ENCODE results near the gene CYP4F22.
"Not testable (repeated sequence)": the region's sequence is repeated elsewhere in the genome, so short reads cannot be mapped to it uniquely, and the experiment has no call there.

DNA sequence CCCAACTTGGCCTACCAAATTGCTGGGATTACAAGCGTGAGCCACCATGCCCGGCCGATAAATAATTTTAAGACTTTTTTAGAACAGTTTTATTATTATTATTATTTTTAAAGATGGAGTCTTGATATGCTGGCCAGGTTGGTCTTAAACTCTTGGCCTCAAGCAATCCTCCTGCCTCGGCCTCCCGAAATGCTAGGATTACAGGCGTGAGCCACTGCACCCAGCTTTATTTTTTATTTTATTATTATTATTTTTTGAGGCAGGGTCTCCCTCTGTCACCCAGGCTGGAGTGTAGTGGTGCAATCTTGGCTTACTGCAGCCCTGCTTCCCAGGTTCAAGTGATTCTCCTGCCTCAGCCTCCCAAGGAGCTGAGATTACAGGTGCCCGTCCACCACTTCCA, 27.3 kb upstream of the CYP4F22 start:
- TF ChIP-seq GATAD2A (IDR thresholded peaks at IDR 0.05); ZNF347 (CRISPR knock-in tag; IDR thresholded peaks at IDR 0.05; ENCODE audit: low read depth); BMI1 (IDR thresholded peaks at IDR 0.05; ENCODE audit: low read length): not testable (repeated sequence)
- TF ChIP-seq, protein P1, sequence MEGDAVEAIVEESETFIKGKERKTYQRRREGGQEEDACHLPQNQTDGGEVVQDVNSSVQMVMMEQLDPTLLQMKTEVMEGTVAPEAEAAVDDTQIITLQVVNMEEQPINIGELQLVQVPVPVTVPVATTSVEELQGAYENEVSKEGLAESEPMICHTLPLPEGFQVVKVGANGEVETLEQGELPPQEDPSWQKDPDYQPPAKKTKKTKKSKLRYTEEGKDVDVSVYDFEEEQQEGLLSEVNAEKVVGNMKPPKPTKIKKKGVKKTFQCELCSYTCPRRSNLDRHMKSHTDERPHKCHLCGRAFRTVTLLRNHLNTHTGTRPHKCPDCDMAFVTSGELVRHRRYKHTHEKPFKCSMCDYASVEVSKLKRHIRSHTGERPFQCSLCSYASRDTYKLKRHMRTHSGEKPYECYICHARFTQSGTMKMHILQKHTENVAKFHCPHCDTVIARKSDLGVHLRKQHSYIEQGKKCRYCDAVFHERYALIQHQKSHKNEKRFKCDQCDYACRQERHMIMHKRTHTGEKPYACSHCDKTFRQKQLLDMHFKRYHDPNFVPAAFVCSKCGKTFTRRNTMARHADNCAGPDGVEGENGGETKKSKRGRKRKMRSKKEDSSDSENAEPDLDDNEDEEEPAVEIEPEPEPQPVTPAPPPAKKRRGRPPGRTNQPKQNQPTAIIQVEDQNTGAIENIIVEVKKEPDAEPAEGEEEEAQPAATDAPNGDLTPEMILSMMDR (IDR thresholded peaks at IDR 0.05 in 2 of 3, conservative IDR thresholded peaks at IDR 0.05 in 1 of 3; ENCODE audit: insufficient read depth in 2 of 3, low read depth in 1 of 3, low read length in 3 of 3), result not testable (repeated sequence)

Measured in K562 (cell line).